ENCODE data around the gene CKB. TPM values are rescaled to one million over a fixed set of nuclear protein-coding genes. Genes with fewer than 3 reads are reported as not detected.

CKB gene
- polyA plus RNA-seq, 12 donors: 146 to 849 (median 173) TPM; not detected in 1

GRCh38 chr14:103542605-103543088, 20.0 kb upstream of the CKB start:
- no peak for DNase-seq

- no peak for DNase-seq
Measured at GRCh38 chr14:103541709-103542604, 19.3 kb upstream of the CKB start.

GRCh38 chr14:103540821-103541708, 18.4 kb upstream of the CKB start:
- no peak for DNase-seq

GRCh38 chr14:103539056-103539825, 16.6 kb upstream of the CKB start:
- DNase-seq: no peak

GRCh38 chr14:103538291-103539055, 15.8 kb upstream of the CKB start:
- DNase-seq: no peak

GRCh38 chr14:103537175-103537990, 14.8 kb upstream of the CKB start:
- DNase-seq: no peak

GRCh38 chr14:103536693-103537092, 14.1 kb upstream of the CKB start:
- DNase-seq: no peak

GRCh38 chr14:103535891-103536565, 13.4 kb upstream of the CKB start:
- DNase-seq: no peak

GRCh38 chr14:103535081-103535890, 12.7 kb upstream of the CKB start:
- no peak for DNase-seq

GRCh38 chr14:103534576-103535061, 12.0 kb upstream of the CKB start:
- no peak for DNase-seq

GRCh38 chr14:103533999-103534575, 11.5 kb upstream of the CKB start:
- no peak for DNase-seq

GRCh38 chr14:103533137-103533998, 10.7 kb upstream of the CKB start:
- no peak for DNase-seq

- no peak for DNase-seq
Measured at GRCh38 chr14:103532216-103533136, 9.8 kb upstream of the CKB start.

GRCh38 chr14:103531421-103532215, 9.0 kb upstream of the CKB start:
- no peak for DNase-seq

- DNase-seq: no peak
Measured at GRCh38 chr14:103530831-103531230, 8.2 kb upstream of the CKB start.
